Lower leg skin (tissue), 3 donors: ENCODE results near the gene GLTP.
"Not testable (repeated sequence)": the region's sequence is repeated elsewhere in the genome, so short reads cannot be mapped to it uniquely, and the experiment has no call there.

Experiments
- POLR2A ChIP-seq, 2 donors: fragments of 450-650 bp; IDR thresholded peaks; one replicate each; pipeline ENCODE4 v1.6.1; 2016 to 2017; ENCODE audit warnings: antibody characterized with exemption in 2 of 2, mild to moderate bottlenecking in 1 of 2, moderate library complexity in 1 of 2
- TF ChIP-seq, protein P1 (sequence below), 3 donors: fragments of 450-650 bp; IDR thresholded peaks; one replicate each; pipeline ENCODE4 v1.5.1; 2016; ENCODE audit warnings: antibody characterized with exemption in 3 of 3, mild to moderate bottlenecking in 3 of 3, moderate library complexity in 2 of 3

DNA sequence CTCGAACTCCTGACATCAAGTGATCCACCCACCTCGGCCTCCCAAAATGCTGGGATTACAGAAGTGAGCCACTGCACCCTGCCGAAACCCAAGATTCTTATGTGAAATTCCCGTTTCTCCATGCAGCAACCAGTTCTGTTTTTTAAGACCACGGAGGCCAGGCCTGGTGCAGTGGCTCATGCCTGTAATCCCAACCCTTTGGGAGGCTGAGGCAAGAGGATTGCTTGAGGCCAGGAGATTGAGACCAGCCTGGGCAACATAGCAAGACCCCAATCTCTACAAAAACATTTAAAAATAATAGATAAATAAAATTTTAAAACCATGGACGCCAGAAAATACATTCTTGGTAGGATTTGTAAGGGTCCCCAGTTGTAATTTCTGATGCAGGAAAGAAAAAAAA lies 29.8 kb downstream of the GLTP start:
- TF ChIP-seq POLR2A (IDR thresholded peaks at IDR 0.05): not testable (repeated sequence)
- TF ChIP-seq, protein P1, sequence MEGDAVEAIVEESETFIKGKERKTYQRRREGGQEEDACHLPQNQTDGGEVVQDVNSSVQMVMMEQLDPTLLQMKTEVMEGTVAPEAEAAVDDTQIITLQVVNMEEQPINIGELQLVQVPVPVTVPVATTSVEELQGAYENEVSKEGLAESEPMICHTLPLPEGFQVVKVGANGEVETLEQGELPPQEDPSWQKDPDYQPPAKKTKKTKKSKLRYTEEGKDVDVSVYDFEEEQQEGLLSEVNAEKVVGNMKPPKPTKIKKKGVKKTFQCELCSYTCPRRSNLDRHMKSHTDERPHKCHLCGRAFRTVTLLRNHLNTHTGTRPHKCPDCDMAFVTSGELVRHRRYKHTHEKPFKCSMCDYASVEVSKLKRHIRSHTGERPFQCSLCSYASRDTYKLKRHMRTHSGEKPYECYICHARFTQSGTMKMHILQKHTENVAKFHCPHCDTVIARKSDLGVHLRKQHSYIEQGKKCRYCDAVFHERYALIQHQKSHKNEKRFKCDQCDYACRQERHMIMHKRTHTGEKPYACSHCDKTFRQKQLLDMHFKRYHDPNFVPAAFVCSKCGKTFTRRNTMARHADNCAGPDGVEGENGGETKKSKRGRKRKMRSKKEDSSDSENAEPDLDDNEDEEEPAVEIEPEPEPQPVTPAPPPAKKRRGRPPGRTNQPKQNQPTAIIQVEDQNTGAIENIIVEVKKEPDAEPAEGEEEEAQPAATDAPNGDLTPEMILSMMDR (IDR thresholded peaks at IDR 0.05): not testable (repeated sequence)
